GM18498 (cell line): ENCODE data around the gene FLOT1.
"Not testable (repeated sequence)": the region's sequence is repeated elsewhere in the genome, so short reads cannot be mapped to it uniquely, and the experiment has no call there.

ENCODE experiments used
- ATAC-seq: cut with Tn5 transposase; IDR thresholded peaks from one replicate; pipeline ENCODE4 v1.9.1; 2021; ENCODE audit warnings: mild to moderate bottlenecking, moderate library complexity; ENCODE audit not compliant: unreplicated experiment

Gene FLOT1

DNA sequence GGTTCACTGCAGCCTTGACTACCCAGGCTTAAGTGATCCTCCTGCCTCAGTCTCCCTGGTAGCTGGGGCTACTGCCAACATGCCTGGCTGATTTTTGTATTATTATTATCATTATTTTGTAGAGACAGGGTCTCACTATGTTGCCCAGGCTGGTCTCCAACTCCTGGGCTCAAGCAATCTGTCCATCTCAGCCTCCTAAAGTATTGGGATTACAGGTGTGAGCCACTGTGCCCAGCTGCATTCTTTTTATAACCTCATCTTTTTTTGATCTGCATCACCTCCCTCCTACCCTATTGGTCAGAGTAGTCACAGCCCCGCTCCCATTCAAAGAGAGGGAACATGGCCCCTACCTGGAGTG, 25.4 kb upstream of the FLOT1 start:
- ATAC-seq = no peak

DNA sequence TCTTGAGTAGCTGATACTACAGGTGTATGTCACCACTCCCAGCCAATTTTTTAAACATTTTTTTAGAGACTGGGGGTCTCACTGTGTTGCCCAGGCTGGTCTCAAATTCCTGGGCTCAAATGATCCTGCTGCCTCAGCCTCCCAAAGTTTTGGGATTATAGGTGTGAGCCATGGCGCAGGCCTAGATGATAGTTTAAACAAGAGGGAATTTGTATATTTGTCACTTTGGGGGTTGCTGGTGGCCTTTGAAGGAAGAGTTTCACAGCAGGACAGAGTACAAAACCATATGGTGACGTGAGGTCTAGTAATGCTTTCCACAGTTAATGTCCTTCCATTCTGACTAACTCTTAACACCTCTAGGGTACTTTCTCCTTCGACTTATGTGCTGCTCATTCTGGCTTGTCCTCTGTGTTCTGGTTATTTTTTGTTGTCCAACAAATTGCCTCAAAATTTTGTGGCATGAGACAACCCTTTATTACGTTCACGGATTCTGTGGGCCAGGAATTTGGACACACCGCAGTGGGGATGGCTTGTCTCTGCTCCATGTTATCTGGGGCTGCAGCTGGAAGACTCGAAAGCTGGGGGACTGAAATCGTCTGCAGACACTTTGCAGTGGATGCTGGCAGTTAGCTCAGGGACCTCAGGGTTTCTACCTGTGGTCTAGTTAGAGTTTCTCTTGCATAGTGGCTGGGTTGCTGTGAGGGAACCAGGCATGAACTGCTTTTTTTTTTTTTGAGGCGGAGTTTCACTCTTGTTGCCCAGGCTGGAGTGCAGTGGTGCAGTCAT, 24.9 kb upstream of the FLOT1 start:
- peak; percentile 73 for ATAC-seq

DNA sequence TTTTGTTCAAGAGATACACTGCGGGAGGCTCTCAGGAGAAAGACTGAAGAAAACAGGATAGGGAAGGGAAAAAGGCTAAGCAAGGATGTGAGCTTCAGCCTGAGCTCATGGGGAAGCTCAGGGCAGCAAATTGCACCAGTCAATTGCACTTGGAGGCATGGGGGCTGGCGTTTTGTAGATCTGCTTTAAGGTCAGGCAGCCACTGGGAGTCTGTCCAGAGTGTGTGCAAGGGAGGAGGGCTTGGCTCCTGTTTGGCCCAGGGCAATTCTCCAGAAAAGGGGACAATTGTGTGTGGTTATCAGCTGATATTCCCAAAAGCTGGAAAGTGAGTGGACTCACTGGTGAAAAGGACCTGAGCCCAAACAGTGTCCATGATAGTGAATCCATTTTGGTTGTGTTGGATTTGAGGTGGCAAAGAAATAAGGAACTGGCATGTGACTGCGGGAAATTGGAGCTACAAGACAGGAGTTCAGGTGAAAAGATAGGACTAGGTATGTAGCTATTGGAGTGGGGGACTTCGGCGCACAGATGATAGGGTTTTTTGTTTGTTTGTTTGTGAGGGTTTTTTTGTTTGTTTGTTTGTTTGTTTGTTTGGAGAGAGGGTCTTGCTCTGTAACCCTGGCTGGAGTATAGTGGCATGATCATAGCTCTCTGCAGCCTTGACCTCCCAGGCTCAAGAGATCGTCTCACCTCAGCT, 24.1 kb upstream of the FLOT1 start:
- ATAC-seq = no peak

DNA sequence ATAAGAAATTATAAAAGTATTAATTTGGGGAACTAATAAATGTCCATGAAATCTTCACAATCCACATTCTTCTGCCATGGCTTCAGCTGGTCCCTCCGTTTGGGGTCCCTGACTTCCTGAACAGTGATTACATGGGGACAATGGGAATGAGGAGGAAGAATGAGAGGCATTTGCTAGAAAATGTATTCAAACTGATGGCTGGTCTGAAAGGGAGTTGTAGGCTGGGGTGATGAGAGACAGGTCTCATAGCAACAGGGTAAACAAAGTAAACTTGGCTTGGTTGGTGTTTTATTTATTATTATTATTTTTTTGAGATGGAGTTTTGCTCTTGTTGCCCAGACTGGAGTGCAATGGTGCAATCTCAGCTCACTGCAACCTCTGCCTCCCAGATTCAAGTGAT, 23.0 kb upstream of the FLOT1 start:
- ATAC-seq = not testable (repeated sequence)

DNA sequence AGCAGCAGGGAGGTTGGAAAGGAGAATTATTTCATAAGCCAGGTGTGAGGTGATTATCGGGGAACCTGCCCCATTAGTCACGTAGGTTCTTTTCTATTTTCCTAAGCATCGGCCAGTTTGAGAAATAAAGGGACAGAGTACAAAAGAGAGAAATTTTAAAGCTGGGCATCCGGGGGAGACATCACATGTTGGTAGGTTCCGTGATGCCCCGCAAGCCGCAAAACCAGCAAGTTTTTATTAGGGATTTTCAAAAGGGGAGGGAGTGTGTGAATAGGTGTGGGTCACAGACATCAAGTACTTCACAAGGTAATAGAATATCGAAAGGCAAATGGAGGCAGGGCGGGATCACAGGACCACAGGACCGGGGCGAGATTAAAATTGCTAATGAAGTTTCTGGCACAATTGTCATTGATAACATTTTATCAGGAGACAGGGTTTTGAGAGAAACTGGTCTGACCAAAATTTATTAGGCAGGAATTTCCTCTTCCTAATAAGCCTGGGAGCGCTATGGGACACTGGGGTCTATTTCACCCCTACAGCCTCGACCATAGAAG, 22.1 kb upstream of the FLOT1 start:
- not testable (repeated sequence) for ATAC-seq

DNA sequence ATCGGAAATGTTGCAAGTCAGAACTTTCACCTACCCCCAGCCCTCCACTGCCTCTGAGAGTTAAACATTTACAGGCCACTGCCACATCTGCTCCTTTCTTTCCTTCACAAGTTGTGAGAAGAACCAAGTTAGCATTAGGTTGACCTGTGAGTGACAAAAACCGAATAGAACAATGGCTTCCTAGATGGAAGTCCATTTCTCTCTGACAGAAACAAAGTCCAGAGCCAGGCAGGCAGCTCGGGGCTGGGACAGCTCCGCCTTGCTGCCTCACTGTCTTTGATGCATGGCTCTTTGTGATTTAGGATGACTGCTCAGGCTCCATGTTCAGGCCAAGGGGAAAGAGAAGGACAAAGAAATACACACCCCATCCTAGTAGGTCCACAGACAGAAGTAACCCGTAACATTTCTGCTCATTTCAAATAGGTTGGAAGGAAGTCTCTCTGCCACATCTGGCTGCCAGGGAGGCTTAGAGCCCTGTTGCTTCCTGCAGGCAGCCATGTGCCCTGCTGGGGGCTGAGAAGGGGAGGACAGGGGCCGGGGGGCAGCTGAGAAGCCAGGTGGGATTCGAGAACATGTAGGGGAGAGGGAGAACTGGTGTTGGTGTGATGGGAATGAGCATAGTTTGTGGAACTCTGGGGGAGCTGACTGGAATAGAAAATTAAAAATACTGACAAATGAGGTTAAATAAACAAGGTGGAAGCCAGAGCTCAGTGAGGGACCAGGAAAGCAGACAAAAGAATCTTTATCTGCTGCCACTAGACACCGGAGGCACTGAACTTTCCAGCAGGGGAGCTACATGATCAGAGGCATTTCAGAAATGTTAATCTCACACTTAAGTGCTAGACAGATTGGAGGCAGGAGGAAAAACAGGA, 21.4 kb upstream of the FLOT1 start:
- no peak for ATAC-seq

DNA sequence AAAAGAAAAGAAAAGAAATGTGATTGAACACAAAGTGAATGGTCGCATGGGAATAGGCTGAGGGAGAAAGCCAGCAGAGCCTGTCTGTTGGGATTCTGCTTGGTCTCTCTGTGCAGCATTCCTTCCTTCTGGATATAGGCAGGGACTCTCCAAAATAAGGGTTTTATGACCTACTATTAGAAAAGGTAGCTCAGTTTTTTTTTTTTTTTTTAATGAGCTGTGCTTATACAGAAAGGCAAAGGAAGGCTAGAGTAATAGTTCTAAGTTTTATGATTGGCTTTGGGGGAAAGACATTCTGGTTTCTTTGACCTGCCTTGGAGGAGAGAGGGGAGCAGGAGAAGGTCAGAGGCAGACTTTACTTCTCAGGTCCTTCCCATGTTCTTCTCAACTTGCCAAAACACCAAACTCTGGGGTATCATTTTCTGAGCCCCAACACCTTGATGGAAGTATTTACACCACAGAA, 20.7 kb upstream of the FLOT1 start:
- no peak for ATAC-seq

DNA sequence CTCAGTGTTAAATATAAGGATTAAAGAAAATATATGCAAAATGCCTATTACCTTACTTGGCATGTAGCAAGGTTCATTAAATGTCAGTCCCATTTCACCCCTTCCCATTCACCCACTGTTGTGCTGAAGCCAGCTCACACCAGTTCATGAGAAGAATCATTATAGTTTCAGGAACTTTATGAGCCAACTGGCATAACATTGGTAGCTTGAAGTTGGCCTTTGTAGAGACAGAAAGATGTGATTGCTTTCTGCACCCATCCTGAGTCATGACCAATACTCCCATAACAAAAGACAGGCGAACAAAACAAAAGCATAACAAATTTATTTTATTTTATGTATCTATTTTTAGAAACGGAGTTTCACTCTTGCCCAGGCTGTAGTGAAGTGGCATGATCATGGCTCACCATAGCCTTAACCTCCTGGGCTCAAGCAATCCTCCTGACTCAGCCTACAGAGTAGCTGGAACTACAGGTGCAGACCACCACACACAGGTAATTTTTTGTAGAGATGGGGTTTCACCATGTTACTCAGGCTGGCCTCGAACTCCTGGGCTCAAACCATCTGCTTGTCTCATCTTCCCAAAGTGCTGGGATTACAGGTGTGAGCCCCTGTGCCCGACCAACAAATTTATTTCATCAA, 19.4 kb upstream of the FLOT1 start:
- no peak for ATAC-seq

DNA sequence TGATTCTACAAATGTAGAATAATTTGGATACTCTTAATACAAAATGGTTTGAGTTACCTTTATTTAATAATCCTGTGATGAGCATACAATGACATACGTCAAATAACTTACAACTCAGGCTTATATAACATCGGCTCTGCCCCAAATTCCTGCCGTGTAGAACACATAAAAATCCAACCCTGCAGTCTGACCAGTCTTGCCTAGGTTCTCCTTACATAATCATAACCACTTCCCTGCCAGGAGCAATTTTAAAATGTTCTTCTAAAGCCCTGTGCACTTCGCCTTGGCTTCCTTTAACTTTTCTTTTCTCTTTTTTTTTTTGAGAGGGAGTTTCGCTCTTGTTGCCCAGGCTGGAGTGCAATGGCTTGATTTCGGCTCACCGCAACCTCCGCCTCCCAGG, 18.1 kb upstream of the FLOT1 start:
- ATAC-seq = no peak

DNA sequence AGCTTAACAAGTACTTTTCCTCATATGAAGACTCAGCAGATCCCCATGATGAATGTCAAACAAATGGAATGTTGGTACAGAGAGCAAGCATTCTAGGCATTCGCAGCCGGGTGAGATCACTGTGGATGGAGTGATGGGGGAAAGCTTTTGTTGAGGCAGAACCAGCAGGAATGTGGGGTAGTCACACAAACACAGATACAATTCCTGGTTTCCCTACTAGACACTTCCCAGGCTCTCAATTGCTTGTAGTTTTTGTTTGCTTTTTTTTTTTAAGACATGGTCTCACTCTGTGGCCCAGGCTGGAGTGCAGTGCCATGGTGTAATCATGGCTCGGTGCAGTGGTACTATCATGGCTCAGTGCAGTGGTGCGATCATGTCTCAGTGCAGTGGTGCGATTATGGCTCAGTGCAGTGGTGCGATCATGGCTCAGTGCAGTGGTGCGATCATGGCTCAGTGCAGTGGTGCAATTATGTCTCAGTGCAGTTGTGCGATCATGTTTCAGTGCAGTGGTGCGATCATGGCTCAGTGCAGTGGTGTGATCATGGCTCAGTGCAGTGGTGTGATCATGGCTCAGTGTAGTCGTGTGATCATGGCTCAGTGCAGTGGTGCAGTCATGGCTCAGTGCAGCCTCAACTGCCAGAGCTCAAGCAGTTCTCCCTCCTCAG, 17.2 kb upstream of the FLOT1 start:
- no peak for ATAC-seq

DNA sequence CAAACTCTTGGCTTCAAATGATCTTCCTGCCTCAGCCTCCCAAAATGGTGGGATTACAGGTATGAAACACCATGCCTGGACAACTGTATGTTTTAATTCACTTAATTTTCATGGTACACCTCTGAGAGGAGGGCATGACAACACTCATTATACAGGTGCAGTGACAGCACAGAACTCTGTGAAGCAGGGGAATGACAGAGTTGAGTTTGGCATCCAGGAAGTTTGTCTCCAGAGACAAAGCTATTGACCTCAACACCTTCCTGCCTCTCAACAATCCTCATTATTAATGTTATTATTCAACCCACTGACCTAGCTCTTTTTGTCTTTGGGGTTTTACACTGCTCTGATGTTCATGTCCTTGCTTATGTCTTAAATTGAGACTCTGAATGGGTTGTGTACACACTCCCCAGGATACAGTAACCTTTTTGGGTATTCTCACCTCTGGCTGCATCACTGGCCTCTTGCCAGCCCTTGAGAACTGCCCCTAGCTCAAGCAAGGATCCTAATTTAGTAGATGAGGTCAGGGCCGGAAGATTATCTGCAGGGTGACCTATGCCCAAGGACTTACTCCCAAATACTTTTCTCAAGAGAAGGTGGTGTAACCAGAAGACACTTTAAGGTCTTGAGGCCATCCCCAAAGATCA, 14.9 kb upstream of the FLOT1 start:
- no peak for ATAC-seq

DNA sequence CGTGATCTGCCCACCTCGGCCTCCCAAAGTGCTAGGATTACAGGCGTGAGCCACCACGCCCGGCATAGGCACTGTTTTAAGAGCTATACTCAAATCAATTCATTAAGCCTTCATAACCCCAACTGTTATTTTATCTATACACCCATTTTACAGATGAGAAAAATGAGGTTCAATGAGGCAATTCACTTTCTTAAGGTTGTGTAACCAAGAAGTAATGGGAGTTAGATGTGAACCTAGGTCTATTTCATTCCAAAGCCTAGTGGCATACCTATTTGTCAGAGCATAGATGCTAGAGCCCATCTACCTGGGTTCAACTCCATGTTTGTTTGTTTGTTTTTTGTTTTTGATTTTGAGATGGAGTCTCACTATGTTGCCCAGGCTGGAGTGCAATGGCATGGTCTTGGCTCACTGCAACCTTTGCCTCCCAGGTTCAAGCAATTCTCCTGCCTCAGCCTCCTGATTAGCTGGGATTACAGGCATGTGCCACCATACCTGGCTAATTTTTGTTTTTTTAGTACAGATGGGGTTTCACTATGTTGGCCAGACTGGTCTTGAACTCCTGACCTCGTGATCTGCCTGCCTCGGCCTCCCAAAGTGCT, 14.0 kb upstream of the FLOT1 start:
- not testable (repeated sequence) for ATAC-seq

DNA sequence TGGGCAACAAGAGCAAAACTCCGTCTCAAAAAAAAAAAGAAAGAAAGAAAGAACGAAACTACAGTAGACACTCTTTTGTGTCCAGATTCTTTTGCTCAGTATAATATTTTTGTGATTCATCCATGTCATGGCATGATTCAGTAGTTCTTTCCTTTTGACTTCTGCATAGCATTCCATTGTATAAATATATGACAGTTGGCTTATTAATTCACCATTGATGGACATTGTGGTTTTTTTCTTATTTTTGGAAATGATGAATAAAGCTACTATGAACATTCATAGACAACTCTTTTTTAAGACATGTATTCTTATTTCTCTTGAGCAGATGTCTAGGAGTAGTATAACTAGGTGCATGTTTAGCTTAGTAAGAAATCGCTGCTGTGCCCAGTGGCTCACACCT, 12.1 kb upstream of the FLOT1 start:
- no peak for ATAC-seq

DNA sequence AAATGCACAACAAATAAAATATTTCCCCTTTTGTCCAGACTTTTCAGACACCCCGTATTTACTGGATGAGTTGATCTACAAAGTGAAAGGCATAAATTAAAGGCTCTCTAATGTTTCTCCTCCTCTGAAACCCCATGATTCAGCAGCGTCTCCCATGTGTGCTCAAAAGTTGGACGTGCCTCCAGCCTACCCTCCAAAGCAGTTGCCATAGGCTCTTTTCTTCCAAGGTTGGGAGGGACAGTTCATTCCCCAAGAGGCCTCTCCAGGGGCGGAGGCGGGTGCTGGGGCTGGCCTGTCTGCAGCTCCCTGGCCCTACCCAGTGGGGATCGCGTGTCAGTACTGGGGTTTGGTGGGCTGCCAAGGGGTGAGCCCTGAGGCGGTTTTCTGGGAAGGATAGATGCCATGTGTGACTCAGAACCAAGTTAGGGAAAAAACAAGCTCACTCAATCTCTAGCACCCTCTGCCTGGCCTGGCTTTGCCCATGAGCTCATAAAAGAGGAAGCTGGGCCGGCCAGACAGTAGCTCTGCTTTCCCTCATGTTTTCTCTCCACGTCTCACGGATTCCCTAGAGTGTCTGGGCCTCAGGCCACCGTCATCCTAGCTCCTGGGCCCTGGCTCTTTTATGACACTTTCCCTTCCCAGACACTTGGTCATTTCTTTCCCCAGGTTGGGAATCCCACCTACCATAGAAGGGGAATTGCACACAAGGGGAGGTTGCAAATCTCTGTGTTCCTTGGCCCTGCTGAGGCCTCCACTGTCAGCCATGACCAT, 9.9 kb upstream of the FLOT1 start:
- ATAC-seq = no peak

DNA sequence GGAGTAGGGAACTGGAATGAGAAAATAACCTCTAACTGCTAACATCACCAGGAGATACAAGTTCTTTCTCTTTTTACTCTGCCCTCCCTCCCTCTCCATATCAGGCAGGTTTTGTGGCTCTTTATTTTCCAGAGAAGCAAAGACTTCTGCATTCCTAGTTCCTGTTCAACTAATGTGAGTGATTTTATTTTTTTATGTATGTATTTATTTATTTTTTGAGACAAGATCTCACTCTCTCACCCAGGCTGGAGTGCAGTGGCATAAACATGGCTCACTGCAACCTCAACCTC, 7.8 kb upstream of the FLOT1 start:
- ATAC-seq = no peak

DNA sequence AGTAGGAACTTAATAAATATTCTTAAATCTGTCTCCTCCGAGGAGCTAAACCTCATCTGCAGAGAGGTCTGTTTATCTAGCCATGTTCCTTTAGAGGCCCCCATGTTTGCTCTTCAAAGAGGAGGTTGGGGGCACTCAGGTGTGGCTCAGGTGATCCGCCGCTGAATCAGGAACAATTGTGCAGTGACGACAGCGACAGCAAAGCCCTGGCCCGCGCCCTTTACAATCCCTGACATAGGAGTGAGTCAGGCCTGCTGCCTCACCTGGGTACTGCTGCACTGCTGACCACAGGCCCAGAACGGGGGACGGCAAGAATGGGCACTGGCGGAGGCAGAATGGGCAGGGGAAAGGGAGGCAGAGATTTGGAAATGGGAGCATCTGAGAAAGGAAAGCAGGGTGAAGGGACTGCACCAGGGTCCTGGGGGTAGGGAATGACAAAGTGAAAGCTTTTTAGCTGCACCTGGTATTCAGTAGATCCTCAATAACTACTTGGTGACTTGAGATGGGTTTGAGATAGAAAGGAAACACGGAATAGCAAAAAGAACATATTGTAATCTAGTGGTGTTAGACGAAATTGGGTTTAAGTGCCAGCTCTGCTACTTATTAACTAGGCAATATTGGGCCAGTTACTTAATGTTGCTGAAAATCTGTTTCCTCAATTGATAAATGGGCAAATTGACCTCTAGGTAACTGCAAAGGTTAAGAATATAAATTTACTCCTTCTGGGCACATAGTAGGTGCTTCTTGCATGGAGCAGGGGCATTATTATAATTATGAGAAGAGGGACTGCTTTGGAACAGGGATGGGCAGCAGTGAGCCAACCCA, 7.3 kb upstream of the FLOT1 start:
- no peak for ATAC-seq

DNA sequence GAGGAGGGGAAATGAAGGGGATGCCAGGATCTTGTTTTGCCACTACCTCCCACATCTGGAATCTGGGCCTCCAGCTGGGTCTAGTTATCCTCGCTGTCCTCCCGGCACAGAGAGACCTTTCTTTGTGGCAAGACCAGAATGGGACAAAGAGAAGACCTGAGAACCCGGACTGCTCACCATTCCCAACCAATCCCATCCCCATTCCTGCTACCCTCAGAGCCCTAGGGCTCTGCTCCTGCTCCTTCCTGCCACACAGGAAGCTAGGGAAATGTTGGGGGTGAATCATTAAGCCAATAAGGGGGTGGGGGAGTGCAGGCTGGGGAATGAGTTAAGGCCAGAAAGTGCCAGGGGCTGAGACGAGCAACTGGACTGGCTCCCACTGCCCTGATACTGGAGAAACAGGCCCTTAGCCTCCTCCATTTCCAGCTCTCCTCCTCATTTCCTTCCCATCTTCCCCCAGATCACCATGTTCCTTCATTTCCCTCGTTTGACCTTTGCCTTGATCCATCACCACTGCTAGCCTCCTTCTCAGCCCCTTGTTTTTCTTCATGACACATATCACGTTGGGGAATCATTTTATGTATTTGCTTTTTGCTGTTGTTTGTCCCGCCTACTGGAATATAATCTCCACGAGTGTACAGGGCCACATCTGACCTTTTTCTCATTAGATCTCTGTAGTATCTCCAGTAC, 6.5 kb upstream of the FLOT1 start:
- ATAC-seq = no peak
